MG63 (cell line): ENCODE measurements around the gene RFX3. TPM values are rescaled to one million over a fixed set of nuclear protein-coding genes. Genes with fewer than 3 reads are reported as not detected.

Source experiments
- DNase-seq: peaks from one replicate; pipeline ENCODE4 v3.0.0-alpha.2; 2020
- H3K27me3 ChIP-seq: fragments of 250-450 bp; sonication (Bioruptor Pico); 2 replicates; pipeline ENCODE4 v1.5.1; 2020; ENCODE audit warnings: mild to moderate bottlenecking, moderate library complexity
- H3K36me3 ChIP-seq: fragments of 250-450 bp; sonication (Bioruptor Pico); 2 replicates; pipeline ENCODE4 v1.5.1; 2020; ENCODE audit warnings: mild to moderate bottlenecking, moderate library complexity
- H3K4me3 ChIP-seq: fragments of 250-450 bp; sonication (Bioruptor Pico); 2 replicates; pipeline ENCODE4 v1.5.1; 2020; ENCODE audit warnings: mild to moderate bottlenecking, moderate library complexity
- H3K9me3 ChIP-seq: fragments of 250-450 bp; sonication (Bioruptor Pico); 2 replicates; pipeline ENCODE4 v1.5.1; 2020; ENCODE audit warnings: mild to moderate bottlenecking, moderate library complexity
- total RNA-seq: library from RNA; depleted of rRNA; stranded (reverse); fragments of >200 nt; shearing (Covaris generic); gene quantifications from 2 replicates; pipeline ENCODE4 v1.2.3, GENCODE V29; 2014; ENCODE audit warnings: low replicate concordance

RFX3 gene
- total RNA-seq, 1 experiment from 2014 or later: 0.72 TPM

- Histone ChIP-seq H3K9me3 (no peaks in the 10 kb centered on the region), H3K27me3 (no peaks in the 10 kb centered on the region), H3K4me3 (no peak overlapping the region), H3K36me3 (no peaks in the 10 kb centered on the region)
- no peak for DNase-seq
Observed at GRCh38 chr9:3299872-3300271, 225.9 kb downstream of the RFX3 start.

GRCh38 chr9:3296536-3296935 is 229.3 kb downstream of the RFX3 start:
- no peaks in the 10 kb centered on the region for H3K36me3 ChIP-seq
- no peaks in the 10 kb centered on the region for H3K27me3 ChIP-seq
- H3K4me3 ChIP-seq: no peak overlapping the region
- DNase-seq: no peak
- no peaks in the 10 kb centered on the region for H3K9me3 ChIP-seq

GRCh38 chr9:3292311-3292710 is 233.5 kb downstream of the RFX3 start:
- no peak for DNase-seq
- no peaks in the 10 kb centered on the region for H3K36me3 ChIP-seq
- no peaks in the 10 kb centered on the region for H3K9me3 ChIP-seq
- no peak overlapping the region for H3K4me3 ChIP-seq
- H3K27me3 ChIP-seq: no peaks in the 10 kb centered on the region

GRCh38 chr9:3290231-3290840 is 235.5 kb downstream of the RFX3 start:
- H3K4me3 ChIP-seq: no peak overlapping the region
- no peaks in the 10 kb centered on the region for H3K36me3 ChIP-seq
- DNase-seq: no peak
- no peaks in the 10 kb centered on the region for H3K27me3 ChIP-seq
- no peaks in the 10 kb centered on the region for H3K9me3 ChIP-seq

GRCh38 chr9:3288686-3289085 is 237.1 kb downstream of the RFX3 start:
- no peaks in the 10 kb centered on the region for H3K9me3 ChIP-seq
- no peaks in the 10 kb centered on the region for H3K27me3 ChIP-seq
- no peak for DNase-seq
- H3K4me3 ChIP-seq: no peak overlapping the region
- H3K36me3 ChIP-seq: no peaks in the 10 kb centered on the region

GRCh38 chr9:3285365-3286161 is 240.2 kb downstream of the RFX3 start:
- DNase-seq: no peak
- Histone ChIP-seq H3K9me3 (no peaks in the 10 kb centered on the region), H3K36me3 (no peaks in the 10 kb centered on the region), H3K4me3 (no peak overlapping the region), H3K27me3 (no peaks in the 10 kb centered on the region)

GRCh38 chr9:3282365-3282764 is 243.4 kb downstream of the RFX3 start:
- Histone ChIP-seq H3K27me3 (no peaks in the 10 kb centered on the region), H3K9me3 (no peaks in the 10 kb centered on the region), H3K4me3 (no peak overlapping the region), H3K36me3 (no peaks in the 10 kb centered on the region)
- DNase-seq: no peak

- no peak overlapping the region for H3K4me3 ChIP-seq
- no peaks in the 10 kb centered on the region for H3K27me3 ChIP-seq
- DNase-seq: no peak
- H3K9me3 ChIP-seq: no peaks in the 10 kb centered on the region
- no peaks in the 10 kb centered on the region for H3K36me3 ChIP-seq
Observed at GRCh38 chr9:3281399-3281798, 244.4 kb downstream of the RFX3 start.

- H3K4me3 ChIP-seq: no peak overlapping the region
- no peaks in the 10 kb centered on the region for H3K9me3 ChIP-seq
- no peaks in the 10 kb centered on the region for H3K36me3 ChIP-seq
- no peaks in the 10 kb centered on the region for H3K27me3 ChIP-seq
- no peak for DNase-seq
Observed at GRCh38 chr9:3277200-3277599, 248.6 kb downstream of the RFX3 start.

- Histone ChIP-seq H3K9me3 (no peaks in the 10 kb centered on the region), H3K4me3 (no peak overlapping the region), H3K36me3 (no peaks in the 10 kb centered on the region), H3K27me3 (no peaks in the 10 kb centered on the region)
- no peak for DNase-seq
Observed at GRCh38 chr9:3271581-3271980, 254.2 kb downstream of the RFX3 start.

- DNase-seq: no peak
- Histone ChIP-seq H3K4me3 (no peak overlapping the region), H3K27me3 (no peaks in the 10 kb centered on the region), H3K36me3 (no peaks in the 10 kb centered on the region), H3K9me3 (no peaks in the 10 kb centered on the region)
Observed at GRCh38 chr9:3271157-3271556, 254.6 kb downstream of the RFX3 start.

- Histone ChIP-seq H3K27me3 (no peaks in the 10 kb centered on the region), H3K4me3 (no peak overlapping the region), H3K36me3 (no peaks in the 10 kb centered on the region), H3K9me3 (no peaks in the 10 kb centered on the region)
- no peak for DNase-seq
Observed at GRCh38 chr9:3268223-3268622, 257.6 kb downstream of the RFX3 start.

- no peak for DNase-seq
- no peaks in the 10 kb centered on the region for H3K9me3 ChIP-seq
- H3K4me3 ChIP-seq: no peak overlapping the region
- H3K27me3 ChIP-seq: no peaks in the 10 kb centered on the region
- no peaks in the 10 kb centered on the region for H3K36me3 ChIP-seq
Observed at GRCh38 chr9:3263698-3264097, 262.1 kb downstream of the RFX3 start.

- Histone ChIP-seq H3K27me3 (no peaks in the 10 kb centered on the region), H3K36me3 (no peaks in the 10 kb centered on the region), H3K9me3 (no peaks in the 10 kb centered on the region), H3K4me3 (no peak overlapping the region)
- no peak for DNase-seq
Observed at GRCh38 chr9:3262826-3263529, 262.8 kb downstream of the RFX3 start.

GRCh38 chr9:3261484-3261883 is 264.3 kb downstream of the RFX3 start:
- DNase-seq: no peak
- no peaks in the 10 kb centered on the region for H3K27me3 ChIP-seq
- H3K9me3 ChIP-seq: no peaks in the 10 kb centered on the region
- H3K36me3 ChIP-seq: no peaks in the 10 kb centered on the region
- H3K4me3 ChIP-seq: no peak overlapping the region

GRCh38 chr9:3256571-3257330 is 269.1 kb downstream of the RFX3 start:
- no peak for DNase-seq
- no peaks in the 10 kb centered on the region for H3K27me3 ChIP-seq
- no peaks in the 10 kb centered on the region for H3K9me3 ChIP-seq
- H3K36me3 ChIP-seq: no peaks in the 10 kb centered on the region
- H3K4me3 ChIP-seq: no peak overlapping the region

- Histone ChIP-seq H3K36me3 (no peaks in the 10 kb centered on the region), H3K4me3 (no peak overlapping the region), H3K9me3 (no peaks in the 10 kb centered on the region), H3K27me3 (no peaks in the 10 kb centered on the region)
- DNase-seq: no peak
Observed at GRCh38 chr9:3251309-3251708, 274.5 kb downstream of the RFX3 start.
